HEK293 (cell line): ENCODE measurements around the gene AMT.

ENCODE experiments used
- CTCF ChIA-PET: fragments of 350-600 bp; formaldehyde crosslinking; extraction: SDS; loops from one replicate; lab custom pipeline; 2021; ENCODE audit warnings: antibody characterized with exemption; lab: Yijun Ruan, JAX
- POLR2A ChIA-PET: fragments of 300-600 bp; formaldehyde crosslinking; extraction: SDS; loops from one replicate; lab custom pipeline; 2020; ENCODE audit warnings: antibody characterized with exemption, inconsistent platforms; lab: Yijun Ruan, JAX
- H3K27ac ChIP-seq: fragments of 200-500 bp; sonication (Bioruptor generic); 2 replicates; pipeline ENCODE4 v1.5.1; 2014; ENCODE audit warnings: low read depth, low read length, control low read depth, inconsistent platforms; ENCODE audit errors: extremely low read depth
- H3K36me3 ChIP-seq, 2 experiments: fragments of 200-500 bp in 1 of 2; sonication (Bioruptor generic) in 1 of 2; 1 replicate in 1 of 2; 2 replicates in 1 of 2; pipeline ENCODE4 v1.5.1; 2014 to 2017; ENCODE audit warnings: inconsistent platforms in 2 of 2, low read length in 2 of 2; ENCODE audit not compliant: control insufficient read depth in 2 of 2, insufficient read depth in 1 of 2
- H3K4me1 ChIP-seq: fragments of 200-500 bp; sonication (Bioruptor generic); 2 replicates; pipeline ENCODE4 v1.5.1; 2014; ENCODE audit warnings: mild to moderate bottlenecking, low read length, inconsistent platforms; ENCODE audit not compliant: control insufficient read depth, insufficient read depth
- H3K4me3 ChIP-seq: 2 replicates; pipeline ENCODE4 v1.5.1; 2011; ENCODE audit warnings: low read depth, mild to moderate bottlenecking, control low read depth, low read length, moderate library complexity
- H3K9me3 ChIP-seq: fragments of 200-500 bp; sonication (Bioruptor generic); 2 replicates; pipeline ENCODE4 v1.5.1; 2014; ENCODE audit warnings: low read depth, low read length, inconsistent platforms; ENCODE audit not compliant: control insufficient read depth, insufficient read depth
- BCL11B ChIP-seq: fragments of 450-650 bp; formaldehyde crosslinking; IDR thresholded peaks from 2 replicates; pipeline ENCODE4 v1.5.1; 2016; ENCODE audit warnings: low read depth, missing biosample characterization, missing genetic modification characterization
- HOXD13 ChIP-seq: sonication (generic); formaldehyde crosslinking; IDR thresholded peaks from 2 replicates; pipeline ENCODE4 v1.8.0; 2022; ENCODE audit warnings: missing genetic modification reagents, borderline replicate concordance
- KLF16 ChIP-seq: fragments of 450-650 bp; formaldehyde crosslinking; IDR thresholded peaks from 2 replicates; pipeline ENCODE4 v1.5.1; 2017; ENCODE audit warnings: missing biosample characterization, missing genetic modification characterization
- SP2 ChIP-seq: fragments of 450-650 bp; formaldehyde crosslinking; IDR thresholded peaks from 2 replicates; pipeline ENCODE4 v1.5.1; 2016; ENCODE audit warnings: missing biosample characterization, missing genetic modification characterization
- ZBTB20 ChIP-seq: fragments of 450-650 bp; formaldehyde crosslinking; IDR thresholded peaks from 2 replicates; pipeline ENCODE4 v1.5.1; 2016; ENCODE audit warnings: missing biosample characterization, missing genetic modification characterization
- ZFP41 ChIP-seq: fragments of 450-650 bp; formaldehyde crosslinking; IDR thresholded peaks from 2 replicates; pipeline ENCODE4 v1.5.1; 2016; ENCODE audit warnings: missing biosample characterization, missing genetic modification characterization, borderline replicate concordance
- ZNF112 ChIP-seq: fragments of 450-650 bp; formaldehyde crosslinking; IDR thresholded peaks from 2 replicates; pipeline ENCODE4 v1.5.0; 2017; ENCODE audit warnings: missing biosample characterization, missing genetic modification characterization
- ZNF221 ChIP-seq: fragments of 450-650 bp; formaldehyde crosslinking; IDR thresholded peaks from 2 replicates; pipeline ENCODE4 v1.5.1; 2017; ENCODE audit warnings: missing biosample characterization, missing genetic modification characterization, borderline replicate concordance
- ZNF544 ChIP-seq: fragments of 450-650 bp; formaldehyde crosslinking; IDR thresholded peaks from 2 replicates; pipeline ENCODE4 v1.5.0; 2017; ENCODE audit warnings: missing biosample characterization, missing genetic modification characterization
- ZNF626 ChIP-seq: fragments of 450-650 bp; sonication (Bioruptor Pico); formaldehyde crosslinking; IDR thresholded peaks from 2 replicates; pipeline ENCODE4 v1.5.1; 2018; ENCODE audit warnings: missing biosample characterization, missing genetic modification characterization, inconsistent platforms
- ZNF639 ChIP-seq: fragments of 450-650 bp; formaldehyde crosslinking; IDR thresholded peaks from 2 replicates; pipeline ENCODE4 v1.5.1; 2016; ENCODE audit warnings: missing biosample characterization, missing genetic modification characterization
- ZNF654 ChIP-seq: fragments of 450-650 bp; formaldehyde crosslinking; IDR thresholded peaks from 2 replicates; pipeline ENCODE4 v1.5.1; 2016; ENCODE audit warnings: low read depth, missing biosample characterization, missing genetic modification characterization
- ZNF658 ChIP-seq: fragments of 450-650 bp; formaldehyde crosslinking; IDR thresholded peaks from 2 replicates; pipeline ENCODE4; 2016; ENCODE audit warnings: missing biosample characterization, missing genetic modification characterization
- ZNF660 ChIP-seq: fragments of 450-650 bp; IDR thresholded peaks from 2 replicates; pipeline ENCODE4 v1.5.1; 2018; ENCODE audit warnings: missing biosample characterization, mild to moderate bottlenecking, missing genetic modification characterization
- ZNF843 ChIP-seq: fragments of 450-650 bp; formaldehyde crosslinking; IDR thresholded peaks from 2 replicates; pipeline ENCODE4 v1.5.1; 2016; ENCODE audit warnings: missing biosample characterization, missing genetic modification characterization
- ZSCAN30 ChIP-seq: fragments of 450-650 bp; IDR thresholded peaks from 2 replicates; pipeline ENCODE4 v1.5.1; 2018; ENCODE audit warnings: missing biosample characterization, mild to moderate bottlenecking, missing genetic modification characterization, moderate library complexity
- TF ChIP-seq, protein P1 (sequence below): fragments of 450-650 bp; formaldehyde crosslinking; IDR thresholded peaks from 2 replicates; pipeline ENCODE4 v1.5.1; 2016; ENCODE audit warnings: missing biosample characterization, missing genetic modification characterization
- TF ChIP-seq, protein P2 (sequence below): fragments of 450-650 bp; formaldehyde crosslinking; IDR thresholded peaks from 2 replicates; pipeline ENCODE4 v1.5.0; 2017; ENCODE audit warnings: missing biosample characterization, missing genetic modification characterization, borderline replicate concordance
- TF ChIP-seq, protein P3 (sequence below): fragments of 450-650 bp; formaldehyde crosslinking; IDR thresholded peaks from 2 replicates; pipeline ENCODE4 v1.5.1; 2016; ENCODE audit warnings: missing biosample characterization, missing genetic modification characterization

The AMT gene

DNA sequence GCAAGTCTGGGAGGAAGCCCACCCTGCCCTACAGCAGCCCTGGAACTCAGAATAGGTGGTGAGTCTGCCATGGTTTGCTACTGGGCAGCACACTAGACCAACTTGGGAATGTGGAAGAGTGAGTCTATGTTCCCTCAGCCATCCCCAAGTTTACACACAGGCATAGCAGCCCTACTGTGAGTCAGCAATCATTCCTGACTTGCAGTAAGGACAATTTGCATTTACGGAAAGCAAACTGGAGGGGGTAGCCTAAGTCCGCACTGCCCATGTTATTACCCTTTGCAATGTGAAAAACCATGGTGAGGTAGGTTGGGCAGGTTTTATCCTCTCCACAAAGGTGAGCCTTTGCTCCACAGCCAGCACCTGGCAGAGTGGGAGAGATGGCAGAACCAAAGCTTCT lies 5.4 kb downstream of the AMT start:
- ChIA-PET POLR2A (interaction anchor here (0.9 to 1.8 kb wide), 2 partner anchors 12 to 32 kb away, joined by 3 to 5 read pairs; partner anchors contain the start of gene NICN1), CTCF (interaction anchor here (0.6 to 1.9 kb wide), 2 partner anchors 32 to 249 kb away, joined by 3 to 7 read pairs; no protein-coding TSS in a partner anchor)
- Histone ChIP-seq H3K36me3 (peaks cover 0 to 31% of the 10 kb centered on the region in 2 experiments; a peak in 1 of 3 replicates), H3K4me1 (peaks cover 4% of the 10 kb centered on the region; the same call in 1 of the 2 replicates), H3K27ac (no peak overlapping the region), H3K9me3 (no peaks in the 10 kb centered on the region)
- no peak for TF ChIP-seq ZNF658 (tag by site-specific recombination)
- TF ChIP-seq KLF16 (tag by site-specific recombination), result no peak
- TF ChIP-seq ZFP41 (tag by site-specific recombination), result no peak
- TF ChIP-seq, protein P1, sequence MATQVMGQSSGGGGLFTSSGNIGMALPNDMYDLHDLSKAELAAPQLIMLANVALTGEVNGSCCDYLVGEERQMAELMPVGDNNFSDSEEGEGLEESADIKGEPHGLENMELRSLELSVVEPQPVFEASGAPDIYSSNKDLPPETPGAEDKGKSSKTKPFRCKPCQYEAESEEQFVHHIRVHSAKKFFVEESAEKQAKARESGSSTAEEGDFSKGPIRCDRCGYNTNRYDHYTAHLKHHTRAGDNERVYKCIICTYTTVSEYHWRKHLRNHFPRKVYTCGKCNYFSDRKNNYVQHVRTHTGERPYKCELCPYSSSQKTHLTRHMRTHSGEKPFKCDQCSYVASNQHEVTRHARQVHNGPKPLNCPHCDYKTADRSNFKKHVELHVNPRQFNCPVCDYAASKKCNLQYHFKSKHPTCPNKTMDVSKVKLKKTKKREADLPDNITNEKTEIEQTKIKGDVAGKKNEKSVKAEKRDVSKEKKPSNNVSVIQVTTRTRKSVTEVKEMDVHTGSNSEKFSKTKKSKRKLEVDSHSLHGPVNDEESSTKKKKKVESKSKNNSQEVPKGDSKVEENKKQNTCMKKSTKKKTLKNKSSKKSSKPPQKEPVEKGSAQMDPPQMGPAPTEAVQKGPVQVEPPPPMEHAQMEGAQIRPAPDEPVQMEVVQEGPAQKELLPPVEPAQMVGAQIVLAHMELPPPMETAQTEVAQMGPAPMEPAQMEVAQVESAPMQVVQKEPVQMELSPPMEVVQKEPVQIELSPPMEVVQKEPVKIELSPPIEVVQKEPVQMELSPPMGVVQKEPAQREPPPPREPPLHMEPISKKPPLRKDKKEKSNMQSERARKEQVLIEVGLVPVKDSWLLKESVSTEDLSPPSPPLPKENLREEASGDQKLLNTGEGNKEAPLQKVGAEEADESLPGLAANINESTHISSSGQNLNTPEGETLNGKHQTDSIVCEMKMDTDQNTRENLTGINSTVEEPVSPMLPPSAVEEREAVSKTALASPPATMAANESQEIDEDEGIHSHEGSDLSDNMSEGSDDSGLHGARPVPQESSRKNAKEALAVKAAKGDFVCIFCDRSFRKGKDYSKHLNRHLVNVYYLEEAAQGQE (tag by site-specific recombination), result no peak
- no peak for TF ChIP-seq ZNF639 (tag by site-specific recombination)
- no peak for TF ChIP-seq SP2 (tag by site-specific recombination)
- no peak for TF ChIP-seq ZNF843 (tag by site-specific recombination)
- TF ChIP-seq ZSCAN30 (tag by site-specific recombination), result no peak
- TF ChIP-seq, all 188 proteins: peak for 0
- no peak overlapping the region for H3K4me3 ChIP-seq

GRCh38 chr3:49415931-49416601 lies 6.2 kb downstream of the AMT start:
- no peak for TF ChIP-seq ZNF626 (tag by site-specific recombination)
- no peak for TF ChIP-seq ZNF654 (tag by site-specific recombination)
- peak; percentile 74 for TF ChIP-seq ZBTB20 (tag by site-specific recombination)
- Histone ChIP-seq H3K27ac (no peak overlapping the region), H3K9me3 (no peaks in the 10 kb centered on the region), H3K36me3 (peaks cover 0 to 31% of the 10 kb centered on the region in 2 experiments; a peak in 1 of 3 replicates), H3K4me1 (peaks cover 4% of the 10 kb centered on the region; the same call in 1 of the 2 replicates), H3K4me3 (no peak overlapping the region)
- POLR2A ChIA-PET, result interaction anchor here (1.3 to 1.8 kb wide), 2 partner anchors 13 to 33 kb away, joined by 5 to 8 read pairs; partner anchors contain the start of gene NICN1
- CTCF ChIA-PET, result interaction anchor here (0.8 to 1.9 kb wide), 2 partner anchors 33 to 95 kb away, joined by 5 to 7 read pairs; no protein-coding TSS in a partner anchor

DNA sequence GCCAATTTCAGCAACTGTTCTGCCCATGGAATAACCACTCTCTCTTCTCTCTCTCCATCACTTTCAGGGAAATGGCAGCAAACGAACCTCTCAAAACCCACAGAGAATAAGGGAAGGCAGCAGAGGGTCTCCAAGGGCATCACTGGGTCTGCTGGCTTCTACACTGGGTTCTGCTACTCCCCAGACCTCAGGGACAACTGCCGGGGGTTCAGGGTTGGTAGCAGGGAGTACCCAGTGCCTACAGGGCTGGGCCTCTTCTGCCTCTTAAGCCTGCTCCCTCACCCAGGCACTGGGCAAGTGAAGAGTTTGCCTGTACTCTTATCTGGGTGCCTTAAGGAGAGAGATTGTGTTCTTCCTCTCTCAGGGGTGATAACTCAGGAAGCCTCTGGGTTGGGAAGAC lies 7.5 kb downstream of the AMT start:
- Histone ChIP-seq H3K4me3 (no peak overlapping the region), H3K27ac (no peak overlapping the region), H3K9me3 (no peaks in the 10 kb centered on the region), H3K36me3 (peaks cover 0 to 25% of the 10 kb centered on the region in 2 experiments; a peak in 1 of 3 replicates), H3K4me1 (peaks cover 4% of the 10 kb centered on the region; the same call in 1 of the 2 replicates)
- CTCF ChIA-PET, result interaction anchor here (0.6 to 0.7 kb wide), 2 partner anchors 30 to 36 kb away, joined by 3 to 6 read pairs; no protein-coding TSS in a partner anchor
- TF ChIP-seq BCL11B (no peak), ZNF660 (no peak), ZNF112 (tag by site-specific recombination) (no peak), ZNF221 (tag by site-specific recombination) (no peak), HOXD13 (CRISPR knock-in tag) (no peak), ZNF544 (tag by site-specific recombination) (no peak)
- TF ChIP-seq, protein P2, sequence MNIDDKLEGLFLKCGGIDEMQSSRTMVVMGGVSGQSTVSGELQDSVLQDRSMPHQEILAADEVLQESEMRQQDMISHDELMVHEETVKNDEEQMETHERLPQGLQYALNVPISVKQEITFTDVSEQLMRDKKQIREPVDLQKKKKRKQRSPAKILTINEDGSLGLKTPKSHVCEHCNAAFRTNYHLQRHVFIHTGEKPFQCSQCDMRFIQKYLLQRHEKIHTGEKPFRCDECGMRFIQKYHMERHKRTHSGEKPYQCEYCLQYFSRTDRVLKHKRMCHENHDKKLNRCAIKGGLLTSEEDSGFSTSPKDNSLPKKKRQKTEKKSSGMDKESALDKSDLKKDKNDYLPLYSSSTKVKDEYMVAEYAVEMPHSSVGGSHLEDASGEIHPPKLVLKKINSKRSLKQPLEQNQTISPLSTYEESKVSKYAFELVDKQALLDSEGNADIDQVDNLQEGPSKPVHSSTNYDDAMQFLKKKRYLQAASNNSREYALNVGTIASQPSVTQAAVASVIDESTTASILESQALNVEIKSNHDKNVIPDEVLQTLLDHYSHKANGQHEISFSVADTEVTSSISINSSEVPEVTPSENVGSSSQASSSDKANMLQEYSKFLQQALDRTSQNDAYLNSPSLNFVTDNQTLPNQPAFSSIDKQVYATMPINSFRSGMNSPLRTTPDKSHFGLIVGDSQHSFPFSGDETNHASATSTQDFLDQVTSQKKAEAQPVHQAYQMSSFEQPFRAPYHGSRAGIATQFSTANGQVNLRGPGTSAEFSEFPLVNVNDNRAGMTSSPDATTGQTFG (tag by site-specific recombination), result no peak
- TF ChIP-seq, protein P3, sequence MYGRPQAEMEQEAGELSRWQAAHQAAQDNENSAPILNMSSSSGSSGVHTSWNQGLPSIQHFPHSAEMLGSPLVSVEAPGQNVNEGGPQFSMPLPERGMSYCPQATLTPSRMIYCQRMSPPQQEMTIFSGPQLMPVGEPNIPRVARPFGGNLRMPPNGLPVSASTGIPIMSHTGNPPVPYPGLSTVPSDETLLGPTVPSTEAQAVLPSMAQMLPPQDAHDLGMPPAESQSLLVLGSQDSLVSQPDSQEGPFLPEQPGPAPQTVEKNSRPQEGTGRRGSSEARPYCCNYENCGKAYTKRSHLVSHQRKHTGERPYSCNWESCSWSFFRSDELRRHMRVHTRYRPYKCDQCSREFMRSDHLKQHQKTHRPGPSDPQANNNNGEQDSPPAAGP (tag by site-specific recombination), result no peak
- POLR2A ChIA-PET, result interaction anchor here (1.3 kb wide), 1 partner anchor 14 kb away, joined by 8 read pairs; the partner anchor contains the start of gene NICN1
